Stimulated activated CD8-positive, alpha-beta memory T cell treated with anti-CD3 and anti-CD28 coated beads, Interleukin-7, amount 100 ng/mL, for 4 hours (primary cell): ENCODE data around the gene TUG1.

ENCODE experiments used
- DNase-seq, 2 donors: peaks; one replicate each; pipeline ENCODE4 v3.0.0-alpha.2; 2020; ENCODE audit warnings: low read depth in 2 of 2

Gene TUG1

GRCh38 chr22:30968924-30969531, at the start of gene TUG1:
Gene TUG1, plus strand, starts transcription at chr22:30969265.
- DNase-seq, result peak; percentile 96 to 98

- DNase-seq, result no peak
These were observed 49.1 kb upstream of the TUG1 start for GRCh38 chr22:30919973-30920372.

GRCh38 chr22:30920407-30920806, 48.7 kb upstream of the TUG1 start:
- DNase-seq, result peak; percentile 72 to 78

GRCh38 chr22:30921108-30921507, 48.0 kb upstream of the TUG1 start:
- DNase-seq, result no peak

GRCh38 chr22:30922151-30922611, 46.9 kb upstream of the TUG1 start:
- DNase-seq, result peak; percentile 77 to 78

- DNase-seq, result no peak
These were observed 45.7 kb upstream of the TUG1 start for GRCh38 chr22:30923168-30923900.

GRCh38 chr22:30925667-30926066, 43.4 kb upstream of the TUG1 start:
- no peak for DNase-seq

GRCh38 chr22:30926706-30927105, 42.4 kb upstream of the TUG1 start:
- DNase-seq, result no peak

GRCh38 chr22:30927806-30928205, 41.3 kb upstream of the TUG1 start:
- DNase-seq, result no peak

GRCh38 chr22:30928401-30928800, 40.7 kb upstream of the TUG1 start:
- no peak for DNase-seq

- DNase-seq, result no peak
These were observed 38.8 kb upstream of the TUG1 start for GRCh38 chr22:30930228-30930627.

GRCh38 chr22:30931541-30932300, 37.3 kb upstream of the TUG1 start:
- DNase-seq, result no peak

GRCh38 chr22:30932661-30933060, 36.4 kb upstream of the TUG1 start:
- DNase-seq, result no peak

GRCh38 chr22:30933457-30933856, 35.6 kb upstream of the TUG1 start:
- DNase-seq, result no peak

- no peak for DNase-seq
These were observed 35.0 kb upstream of the TUG1 start for GRCh38 chr22:30934053-30934452.

- DNase-seq, result peak in 1 of 2 donors; percentile 22
These were observed 28.2 kb upstream of the TUG1 start for GRCh38 chr22:30940685-30941362.

GRCh38 chr22:30941363-30941740, 27.7 kb upstream of the TUG1 start:
- no peak for DNase-seq

- peak; percentile 17 to 24 for DNase-seq
These were observed 25.7 kb upstream of the TUG1 start for GRCh38 chr22:30943368-30943767.

- DNase-seq, result no peak
These were observed 24.1 kb upstream of the TUG1 start for GRCh38 chr22:30944986-30945385.

GRCh38 chr22:30945653-30946052, 23.4 kb upstream of the TUG1 start:
- DNase-seq, result no peak

GRCh38 chr22:30946354-30946753, 22.7 kb upstream of the TUG1 start:
- no peak for DNase-seq

GRCh38 chr22:30947173-30947815, 21.8 kb upstream of the TUG1 start:
- no peak for DNase-seq
